ENCODE results near the gene BAAT.

DNA sequence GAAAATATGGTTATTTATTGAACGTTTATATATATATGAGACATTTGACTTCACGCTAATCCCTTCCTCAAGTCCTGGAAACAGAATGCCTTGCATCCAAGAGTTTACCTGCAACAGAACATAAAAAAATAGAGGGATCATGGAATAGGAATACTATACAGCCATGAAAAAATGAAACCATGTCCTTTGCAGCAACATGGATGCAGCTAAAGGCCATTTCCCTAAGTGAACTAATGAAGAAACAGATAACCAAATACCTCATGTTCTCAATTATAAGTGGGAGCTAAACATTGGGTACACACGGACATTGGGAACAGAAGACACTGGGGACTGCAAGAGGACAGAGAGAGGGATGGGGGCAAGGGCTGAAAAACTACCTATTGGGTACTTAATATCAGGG lies 13.0 kb downstream of the BAAT start:
- TF ChIP-seq, protein P1, sequence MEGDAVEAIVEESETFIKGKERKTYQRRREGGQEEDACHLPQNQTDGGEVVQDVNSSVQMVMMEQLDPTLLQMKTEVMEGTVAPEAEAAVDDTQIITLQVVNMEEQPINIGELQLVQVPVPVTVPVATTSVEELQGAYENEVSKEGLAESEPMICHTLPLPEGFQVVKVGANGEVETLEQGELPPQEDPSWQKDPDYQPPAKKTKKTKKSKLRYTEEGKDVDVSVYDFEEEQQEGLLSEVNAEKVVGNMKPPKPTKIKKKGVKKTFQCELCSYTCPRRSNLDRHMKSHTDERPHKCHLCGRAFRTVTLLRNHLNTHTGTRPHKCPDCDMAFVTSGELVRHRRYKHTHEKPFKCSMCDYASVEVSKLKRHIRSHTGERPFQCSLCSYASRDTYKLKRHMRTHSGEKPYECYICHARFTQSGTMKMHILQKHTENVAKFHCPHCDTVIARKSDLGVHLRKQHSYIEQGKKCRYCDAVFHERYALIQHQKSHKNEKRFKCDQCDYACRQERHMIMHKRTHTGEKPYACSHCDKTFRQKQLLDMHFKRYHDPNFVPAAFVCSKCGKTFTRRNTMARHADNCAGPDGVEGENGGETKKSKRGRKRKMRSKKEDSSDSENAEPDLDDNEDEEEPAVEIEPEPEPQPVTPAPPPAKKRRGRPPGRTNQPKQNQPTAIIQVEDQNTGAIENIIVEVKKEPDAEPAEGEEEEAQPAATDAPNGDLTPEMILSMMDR (IDR thresholded peaks at IDR 0.05): no peak
- TF ChIP-seq, protein P2, sequence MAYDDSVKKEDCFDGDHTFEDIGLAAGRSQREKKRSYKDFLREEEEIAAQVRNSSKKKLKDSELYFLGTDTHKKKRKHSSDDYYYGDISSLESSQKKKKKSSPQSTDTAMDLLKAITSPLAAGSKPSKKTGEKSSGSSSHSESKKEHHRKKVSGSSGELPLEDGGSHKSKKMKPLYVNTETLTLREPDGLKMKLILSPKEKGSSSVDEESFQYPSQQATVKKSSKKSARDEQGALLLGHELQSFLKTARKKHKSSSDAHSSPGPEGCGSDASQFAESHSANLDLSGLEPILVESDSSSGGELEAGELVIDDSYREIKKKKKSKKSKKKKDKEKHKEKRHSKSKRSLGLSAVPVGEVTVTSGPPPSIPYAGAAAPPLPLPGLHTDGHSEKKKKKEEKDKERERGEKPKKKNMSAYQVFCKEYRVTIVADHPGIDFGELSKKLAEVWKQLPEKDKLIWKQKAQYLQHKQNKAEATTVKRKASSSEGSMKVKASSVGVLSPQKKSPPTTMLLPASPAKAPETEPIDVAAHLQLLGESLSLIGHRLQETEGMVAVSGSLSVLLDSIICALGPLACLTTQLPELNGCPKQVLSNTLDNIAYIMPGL (CRISPR knock-in tag; IDR thresholded peaks at IDR 0.05): no peak
- TF ChIP-seq PRRX2 (CRISPR knock-in tag; IDR thresholded peaks at IDR 0.05) (no peak), JUN (CRISPR knock-in tag; IDR thresholded peaks at IDR 0.05) (no peak), ATF1 (CRISPR knock-in tag; IDR thresholded peaks at IDR 0.05) (no peak), ZNF317 (CRISPR knock-in tag; IDR thresholded peaks at IDR 0.05; ENCODE audit: borderline replicate concordance, low read depth) (no peak), ZNF138 (CRISPR knock-in tag; conservative IDR thresholded peaks at IDR 0.05) (no peak)
- TF ChIP-seq, protein P3, sequence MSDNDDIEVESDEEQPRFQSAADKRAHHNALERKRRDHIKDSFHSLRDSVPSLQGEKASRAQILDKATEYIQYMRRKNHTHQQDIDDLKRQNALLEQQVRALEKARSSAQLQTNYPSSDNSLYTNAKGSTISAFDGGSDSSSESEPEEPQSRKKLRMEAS (CRISPR knock-in tag; IDR thresholded peaks at IDR 0.05): no peak
- TF ChIP-seq, protein P4, sequence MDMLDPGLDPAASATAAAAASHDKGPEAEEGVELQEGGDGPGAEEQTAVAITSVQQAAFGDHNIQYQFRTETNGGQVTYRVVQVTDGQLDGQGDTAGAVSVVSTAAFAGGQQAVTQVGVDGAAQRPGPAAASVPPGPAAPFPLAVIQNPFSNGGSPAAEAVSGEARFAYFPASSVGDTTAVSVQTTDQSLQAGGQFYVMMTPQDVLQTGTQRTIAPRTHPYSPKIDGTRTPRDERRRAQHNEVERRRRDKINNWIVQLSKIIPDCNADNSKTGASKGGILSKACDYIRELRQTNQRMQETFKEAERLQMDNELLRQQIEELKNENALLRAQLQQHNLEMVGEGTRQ (CRISPR knock-in tag; IDR thresholded peaks at IDR 0.05): no peak

All from WTC11 (cell line).